Islet of Langerhans (tissue), 1 donor: ENCODE data around the gene SEMA3F.
"Not testable (repeated sequence)": the region's sequence is repeated elsewhere in the genome, so short reads cannot be mapped to it uniquely, and the experiment has no call there.

Experiments used
- FAIRE-seq: peaks from one replicate; lab custom pipeline; 2011; peaks lifted over from hg19 to GRCh38; lab: Jason Lieb, UNC

SEMA3F gene

DNA sequence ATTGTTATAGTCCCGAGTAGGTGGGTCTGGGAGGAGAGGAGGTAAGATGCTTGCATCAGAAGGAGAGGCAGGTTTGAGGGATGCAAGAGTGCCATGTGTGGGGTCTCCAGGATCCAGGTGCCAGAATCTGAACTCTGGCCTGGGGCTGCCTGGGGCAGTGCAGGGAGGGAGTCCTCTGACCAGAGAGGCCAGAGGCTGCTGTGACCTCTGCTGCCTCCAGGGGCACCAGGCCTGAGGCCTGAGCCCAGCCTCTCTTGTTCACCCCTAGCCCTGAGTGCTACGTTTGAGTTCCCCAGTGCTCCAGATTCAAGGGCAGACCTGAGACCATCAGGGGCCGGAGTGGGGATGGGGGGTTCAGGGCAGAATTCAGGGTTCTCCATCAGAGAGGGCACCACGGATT, 57.4 kb downstream of the SEMA3F start:
- no peak for FAIRE-seq

DNA sequence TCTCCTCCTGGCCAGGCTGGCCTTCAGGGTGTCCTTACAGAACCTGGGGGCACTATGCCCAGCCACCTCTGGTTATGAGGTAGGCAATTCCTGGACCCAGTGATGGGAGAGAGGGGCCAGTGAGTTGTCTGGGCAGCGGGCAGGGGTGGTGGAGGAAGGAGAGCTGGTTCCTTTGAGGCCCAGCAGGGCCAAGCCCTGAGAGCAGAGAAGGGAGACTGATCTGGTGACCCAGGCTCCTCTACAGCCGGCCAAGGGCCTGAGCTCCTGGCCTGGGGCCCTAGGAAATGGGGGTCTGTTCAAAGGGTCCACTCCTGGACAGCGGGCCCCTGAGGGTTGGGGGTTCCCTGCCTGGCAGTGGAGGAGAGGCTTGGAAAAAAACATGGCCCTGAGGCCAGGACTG, 57.8 kb downstream of the SEMA3F start:
- FAIRE-seq: no peak

DNA sequence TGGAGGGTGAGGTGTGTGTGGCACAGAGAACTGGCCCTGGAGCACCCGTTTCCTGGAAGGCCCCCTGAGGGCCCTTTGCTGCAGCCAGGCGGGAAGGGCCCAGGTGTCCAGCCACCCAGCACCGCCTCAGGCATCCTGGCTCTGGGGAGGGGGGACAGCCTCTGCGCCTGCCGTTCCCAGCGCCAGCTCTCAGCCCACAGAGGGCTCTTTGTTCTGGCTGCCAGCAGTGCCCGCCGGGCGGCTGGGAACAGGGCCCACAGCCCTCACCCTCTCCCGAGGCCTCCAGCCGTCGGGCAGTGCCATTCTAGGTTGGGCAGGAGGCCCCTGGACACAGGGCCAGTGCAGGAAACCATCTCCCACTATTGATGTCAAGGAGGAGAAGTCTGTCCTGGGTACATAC, 58.2 kb downstream of the SEMA3F start:
- FAIRE-seq: no peak

DNA sequence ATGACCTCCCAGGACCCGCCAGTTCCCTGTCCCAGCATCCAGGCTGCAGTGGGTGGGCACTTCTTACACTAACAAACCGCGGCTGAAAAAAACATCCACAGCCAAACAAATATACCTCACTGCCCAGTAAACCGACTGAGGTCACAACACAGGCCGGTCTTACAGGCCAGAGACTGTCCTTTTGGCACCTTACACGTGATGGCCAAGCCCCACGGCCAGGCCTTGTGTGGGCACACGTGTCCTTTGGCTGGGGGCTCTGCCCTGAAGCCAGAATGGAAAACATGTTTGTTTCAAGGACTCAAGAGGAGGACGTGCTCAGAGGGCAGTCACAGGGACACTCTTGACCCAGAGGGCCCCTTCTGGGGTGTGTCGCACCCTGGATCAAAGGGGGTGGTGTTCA, 59.7 kb downstream of the SEMA3F start:
- no peak for FAIRE-seq

DNA sequence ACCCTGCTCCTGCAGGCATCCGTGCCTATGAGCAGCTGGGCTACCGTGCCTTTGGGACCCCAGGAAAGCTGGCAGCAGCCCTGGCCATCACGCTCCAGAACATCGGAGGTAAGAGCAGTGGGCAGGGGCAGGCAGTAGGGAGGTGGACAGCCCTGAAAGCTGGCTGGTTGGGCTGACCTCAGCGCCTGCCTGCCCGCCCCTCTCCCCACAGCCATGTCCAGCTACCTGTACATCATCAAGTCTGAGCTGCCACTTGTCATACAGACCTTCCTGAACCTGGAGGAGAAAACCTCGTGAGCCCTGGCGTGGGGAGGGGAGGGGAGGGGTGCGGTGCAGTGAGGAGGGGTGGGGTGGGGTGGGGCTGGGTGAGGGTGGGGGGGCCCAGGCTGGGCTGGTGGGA, 60.4 kb downstream of the SEMA3F start:
- FAIRE-seq: no peak

DNA sequence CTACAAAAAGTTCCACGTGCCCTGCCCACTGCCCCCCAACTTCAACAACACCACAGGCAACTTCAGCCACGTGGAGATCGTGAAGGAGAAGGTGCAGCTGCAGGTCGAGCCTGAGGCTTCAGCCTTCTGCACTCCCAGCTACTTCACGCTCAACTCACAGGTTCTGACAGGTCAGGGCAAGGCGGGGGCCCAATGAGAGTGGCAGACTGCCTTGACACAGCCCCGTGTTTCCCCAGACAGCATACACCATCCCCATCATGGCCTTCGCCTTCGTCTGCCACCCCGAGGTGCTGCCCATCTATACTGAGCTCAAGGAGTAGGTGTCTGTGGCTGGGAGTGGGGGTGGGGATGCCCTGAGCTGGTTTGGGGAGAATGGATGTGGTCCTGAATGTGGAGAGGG, 62.6 kb downstream of the SEMA3F start:
- no peak for FAIRE-seq

DNA sequence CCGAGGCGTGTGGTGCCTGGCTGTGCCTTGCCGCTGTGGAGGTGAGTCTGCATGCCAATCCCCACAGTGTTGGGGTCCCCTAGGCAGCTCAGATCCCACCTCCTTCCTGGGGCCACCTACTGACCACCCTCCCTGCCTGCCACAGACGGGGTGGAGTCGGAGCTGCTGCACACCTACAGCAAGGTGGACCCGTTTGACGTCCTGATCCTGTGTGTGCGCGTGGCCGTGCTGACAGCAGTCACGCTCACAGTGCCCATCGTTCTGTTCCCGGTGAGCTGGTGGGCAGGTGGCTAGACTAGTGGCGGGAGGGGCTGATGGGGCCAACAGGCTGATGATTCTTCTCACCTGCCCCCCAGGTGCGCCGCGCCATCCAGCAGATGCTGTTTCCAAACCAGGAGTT, 63.3 kb downstream of the SEMA3F start:
- FAIRE-seq: no peak

DNA sequence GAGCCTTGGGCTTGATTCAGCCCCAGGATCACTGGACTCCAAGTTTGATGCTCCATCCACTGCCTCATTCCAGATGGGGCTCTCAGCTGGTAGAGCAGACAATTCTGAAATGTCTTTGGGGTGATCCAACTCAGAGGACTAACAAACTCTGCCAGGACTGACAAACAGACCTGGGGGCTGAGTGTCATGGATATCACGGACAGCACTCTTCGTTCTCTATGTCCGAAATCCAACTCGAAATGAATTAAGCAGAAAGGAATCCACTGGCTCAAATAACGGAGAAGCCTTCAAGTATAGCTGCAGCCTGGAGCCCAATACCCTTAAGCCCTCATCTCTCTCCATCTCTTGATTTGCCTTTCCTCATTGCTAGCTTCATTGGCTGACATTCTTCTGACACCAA, 64.2 kb downstream of the SEMA3F start:
- FAIRE-seq: no peak

DNA sequence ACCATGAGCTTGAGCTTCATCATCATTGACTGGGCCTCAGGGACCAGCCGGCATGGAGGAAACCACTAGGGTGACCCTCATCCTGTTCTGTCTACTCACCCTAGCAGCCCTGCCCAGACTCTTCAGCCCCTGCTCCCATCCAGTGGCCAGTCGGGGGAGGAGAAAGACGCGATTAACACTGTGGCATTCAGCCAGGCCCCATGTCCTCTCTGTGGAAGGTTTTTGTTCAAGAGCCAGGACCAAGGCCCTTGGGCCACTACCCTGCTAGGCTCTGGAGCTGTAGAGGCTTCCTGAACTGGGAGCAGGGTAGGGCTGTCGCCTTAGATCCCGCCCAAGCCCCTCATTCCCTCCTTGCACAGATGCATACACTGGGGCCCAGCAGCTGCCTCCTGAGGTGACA, 65.0 kb downstream of the SEMA3F start:
- FAIRE-seq: no peak

DNA sequence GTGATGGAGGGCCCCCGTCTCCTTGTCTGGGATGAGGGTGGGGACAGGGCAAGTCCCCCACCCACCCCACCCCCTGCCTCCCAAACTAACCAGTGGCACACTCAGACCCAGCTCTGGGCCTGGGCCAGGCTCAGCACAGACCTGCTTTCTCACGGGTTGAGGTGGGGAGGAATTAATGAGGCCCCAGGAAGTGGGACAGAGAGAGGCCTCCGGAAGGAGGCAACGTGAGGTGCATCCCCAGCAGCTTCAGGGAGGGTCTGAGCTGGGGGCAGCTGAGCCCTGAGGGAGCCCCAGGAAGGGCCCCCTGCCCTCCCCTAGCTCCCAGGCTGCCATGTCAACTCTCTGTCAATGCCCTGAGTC, 65.9 kb downstream of the SEMA3F start:
- no peak for FAIRE-seq

DNA sequence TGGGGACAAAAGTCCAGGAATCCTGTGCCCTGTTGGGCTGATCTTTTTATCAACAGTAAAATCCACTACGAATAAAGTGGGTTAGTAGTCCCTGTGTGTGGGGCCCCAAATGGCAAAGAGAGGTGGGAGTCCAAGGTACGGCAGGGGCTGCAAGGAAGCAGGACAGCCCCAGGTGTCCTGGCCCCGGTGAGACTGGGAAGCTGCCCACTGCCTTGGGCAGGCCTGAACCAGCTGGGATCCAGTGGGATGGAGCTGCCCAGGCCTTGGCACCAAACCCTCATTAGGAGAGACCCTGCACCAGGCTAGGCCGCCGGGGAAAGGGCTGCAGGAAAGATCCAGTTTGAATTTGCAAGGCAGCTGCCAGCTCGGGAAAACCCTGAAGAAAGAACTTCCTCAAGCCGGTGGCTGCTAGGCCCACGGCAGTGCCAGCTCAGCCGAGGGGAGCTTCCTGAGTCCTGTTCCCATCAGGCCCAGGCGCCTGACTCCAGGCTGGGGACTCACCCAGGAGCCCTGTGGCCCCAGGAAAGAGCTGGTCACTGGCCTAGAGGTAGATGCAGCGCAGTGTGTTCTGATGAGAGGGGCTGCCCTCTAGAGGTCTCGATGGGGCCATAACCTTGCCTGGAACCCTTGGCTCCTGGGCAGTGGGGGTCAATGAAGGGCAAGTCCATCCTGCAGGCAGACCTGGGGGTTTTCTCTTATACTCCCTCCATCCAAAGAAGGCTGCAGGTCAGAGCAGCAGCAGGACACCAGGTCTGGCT, 66.5 kb downstream of the SEMA3F start:
- FAIRE-seq: no peak

DNA sequence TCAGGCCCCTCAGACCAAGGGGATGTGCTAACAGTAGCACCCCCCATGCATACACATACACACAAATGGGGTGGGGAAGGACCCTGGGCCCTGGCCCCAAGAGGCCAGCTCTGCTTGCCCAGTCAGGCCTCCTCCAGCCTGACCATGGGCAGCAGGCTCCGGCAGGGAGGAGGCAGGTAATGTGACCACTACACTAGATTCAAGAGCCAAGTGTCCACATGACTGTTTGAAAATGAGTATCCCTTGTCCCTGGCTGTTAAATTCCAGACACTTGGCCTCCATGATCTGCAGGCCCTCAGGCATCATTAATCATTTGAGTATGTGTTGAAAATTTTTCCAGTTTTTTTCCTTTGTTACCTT, 67.0 kb downstream of the SEMA3F start:
- no peak for FAIRE-seq

DNA sequence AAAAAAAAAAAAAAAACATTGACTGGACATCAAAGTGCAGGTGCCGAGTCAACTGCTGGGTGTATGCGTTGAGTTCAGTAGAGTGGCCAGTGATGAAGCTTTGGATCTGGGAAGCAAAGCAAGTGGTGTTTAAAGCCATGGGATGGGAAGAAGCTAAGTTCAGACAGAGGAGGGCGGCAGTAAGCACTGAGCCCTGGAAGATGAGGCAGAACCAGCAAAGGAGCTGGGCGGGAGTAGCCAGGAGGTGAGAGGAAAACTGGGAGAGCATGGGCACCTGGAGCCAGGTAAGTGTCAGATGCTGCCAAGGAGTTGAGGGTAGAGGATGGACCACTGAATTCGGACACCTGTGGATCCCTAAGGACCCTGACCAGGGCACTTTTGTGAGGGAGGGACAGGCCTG, 69.5 kb downstream of the SEMA3F start:
- no peak for FAIRE-seq

DNA sequence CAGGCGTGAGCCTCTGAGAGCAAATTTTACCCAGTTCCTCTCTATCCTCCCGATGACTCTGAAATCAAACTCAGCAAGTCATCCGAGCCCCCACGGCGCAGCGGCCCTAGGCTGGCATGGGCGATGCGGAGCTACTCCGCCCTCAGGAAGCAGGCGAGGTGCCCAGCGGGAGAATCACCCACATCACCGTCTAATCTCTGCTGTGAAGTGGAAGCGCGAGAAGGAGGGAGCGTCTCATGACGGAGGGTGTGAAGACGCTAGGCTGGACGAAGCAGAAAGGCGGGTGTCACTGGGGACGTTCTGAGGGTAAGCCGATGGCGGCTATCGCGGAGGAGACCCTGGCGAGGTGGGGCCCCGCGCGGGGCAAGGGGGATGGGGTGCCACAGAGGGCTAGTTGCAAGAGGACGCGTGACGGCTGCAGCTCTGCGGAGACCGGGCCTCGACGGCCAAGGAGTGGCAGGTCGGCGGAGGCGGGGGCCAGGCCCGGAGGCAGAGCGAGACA, 71.8 kb downstream of the SEMA3F start:
- FAIRE-seq: no peak

DNA sequence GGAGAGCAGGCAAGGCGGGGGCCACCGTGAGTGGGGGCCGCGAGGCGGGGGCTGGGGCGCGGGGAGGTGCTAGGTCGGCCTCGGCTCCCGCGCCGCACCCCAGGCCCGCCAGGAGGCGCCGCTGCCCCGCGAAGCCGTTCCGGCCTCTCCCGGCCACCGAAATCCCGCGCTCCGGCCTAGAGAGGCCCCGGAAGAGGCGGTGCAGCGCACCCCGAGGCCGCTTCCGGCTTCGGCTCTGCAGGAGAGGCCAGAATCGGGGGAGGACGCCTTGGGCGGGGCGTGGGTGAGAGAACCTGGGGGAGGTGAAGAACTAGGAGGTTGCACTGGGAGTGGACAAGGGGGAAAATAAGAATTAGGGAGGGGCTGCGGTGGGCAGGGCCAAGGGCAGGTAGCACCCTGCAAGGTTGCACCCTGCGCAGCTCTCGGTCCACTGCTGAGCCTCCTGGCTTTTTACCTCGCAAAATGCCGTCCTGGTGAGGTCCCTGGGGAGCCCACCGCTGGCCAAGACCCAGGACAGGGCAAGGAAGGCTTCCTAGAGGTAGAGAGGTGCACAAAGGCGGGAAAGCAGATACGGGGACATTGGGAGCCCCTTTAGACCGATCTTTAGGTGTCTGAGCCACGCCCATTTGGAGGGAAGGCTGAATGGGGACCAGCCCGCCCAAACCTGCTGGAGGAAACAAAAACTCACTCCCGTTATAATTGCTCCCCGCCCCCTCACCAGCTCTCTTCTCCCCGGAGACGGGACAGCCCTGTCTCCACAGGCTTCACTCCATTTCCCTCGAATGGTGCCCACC, 72.5 kb downstream of the SEMA3F start:
- no peak for FAIRE-seq

DNA sequence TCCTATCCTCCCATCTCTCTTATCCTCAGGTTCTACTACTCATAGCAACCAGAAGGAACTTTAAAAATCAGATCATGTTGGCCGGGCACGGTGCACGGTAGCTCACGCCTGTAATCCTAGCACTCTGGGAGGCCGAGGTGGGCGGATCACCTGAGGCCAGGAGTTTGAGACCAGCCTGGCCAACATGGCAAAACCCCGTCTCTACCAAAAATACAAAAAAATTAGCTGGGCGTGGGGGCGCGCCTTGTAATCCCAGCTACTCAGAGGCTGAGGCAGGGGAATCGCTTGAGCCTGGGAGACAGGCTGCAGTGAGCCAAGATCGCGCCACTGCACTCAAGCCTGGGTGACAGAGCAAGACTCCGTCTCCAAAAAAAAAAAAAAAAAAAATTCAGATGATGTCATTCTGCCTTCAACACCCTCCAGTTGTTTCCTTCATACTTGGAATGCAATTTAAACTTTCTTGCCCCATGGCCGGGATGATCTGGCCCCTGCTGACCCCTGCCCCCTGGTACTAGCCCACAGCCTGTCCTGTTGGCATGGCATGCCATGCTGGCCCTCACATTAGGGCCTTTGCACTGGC, 73.2 kb downstream of the SEMA3F start:
- FAIRE-seq: not testable (repeated sequence)

DNA sequence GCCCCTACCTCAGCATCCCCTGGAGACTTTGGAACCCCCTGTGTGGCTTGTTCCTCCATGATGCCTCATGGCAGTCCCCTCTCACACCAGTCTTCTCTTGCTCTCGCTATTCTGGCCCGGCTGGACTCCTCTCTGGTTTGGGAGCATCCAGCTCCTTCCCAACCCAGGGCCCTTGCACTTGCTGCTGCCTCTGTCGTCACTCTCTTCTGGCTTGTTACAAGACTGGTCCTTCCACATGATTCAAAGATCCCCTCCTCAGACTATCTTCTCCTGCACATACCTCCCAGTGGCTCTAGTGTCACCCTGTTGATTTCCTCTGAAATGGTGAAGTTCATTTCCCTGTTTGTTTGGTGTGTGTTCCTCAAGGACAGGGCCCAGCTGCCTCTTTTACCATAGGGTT, 74.4 kb downstream of the SEMA3F start:
- FAIRE-seq: no peak

DNA sequence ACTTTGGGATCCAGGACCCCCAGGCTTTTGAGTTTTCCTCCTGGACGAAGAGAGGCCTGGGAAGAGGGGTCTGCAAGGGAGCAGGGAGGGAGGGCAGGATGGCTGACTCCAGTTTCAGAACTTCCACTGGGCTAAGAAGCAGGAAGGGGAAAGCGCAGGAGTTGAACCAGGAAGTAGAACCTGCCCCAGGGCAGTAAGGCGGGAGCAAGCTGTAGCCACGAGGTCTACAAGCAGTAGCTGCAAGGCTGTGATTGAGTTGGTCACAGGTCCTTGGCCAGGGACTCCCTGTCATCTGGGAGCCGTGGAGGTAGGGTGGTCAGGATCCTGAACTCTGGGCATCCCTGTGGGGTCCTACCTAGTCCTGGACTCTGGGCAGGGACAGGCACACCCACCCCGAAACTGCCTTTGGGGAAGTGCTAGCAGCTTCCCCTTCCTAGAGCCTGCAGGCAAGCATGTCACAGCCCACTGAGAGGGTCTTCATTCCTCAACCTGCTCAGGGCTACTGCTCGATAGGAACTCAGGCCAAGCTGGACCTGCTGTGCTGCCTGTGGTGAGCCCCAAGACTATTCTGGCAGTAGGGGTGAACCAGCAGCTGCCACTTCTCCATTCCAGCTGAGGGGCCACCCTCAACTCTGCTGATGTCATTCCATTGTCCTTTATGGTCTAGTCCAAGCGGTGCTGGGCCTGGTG, 75.1 kb downstream of the SEMA3F start:
- FAIRE-seq: no peak

DNA sequence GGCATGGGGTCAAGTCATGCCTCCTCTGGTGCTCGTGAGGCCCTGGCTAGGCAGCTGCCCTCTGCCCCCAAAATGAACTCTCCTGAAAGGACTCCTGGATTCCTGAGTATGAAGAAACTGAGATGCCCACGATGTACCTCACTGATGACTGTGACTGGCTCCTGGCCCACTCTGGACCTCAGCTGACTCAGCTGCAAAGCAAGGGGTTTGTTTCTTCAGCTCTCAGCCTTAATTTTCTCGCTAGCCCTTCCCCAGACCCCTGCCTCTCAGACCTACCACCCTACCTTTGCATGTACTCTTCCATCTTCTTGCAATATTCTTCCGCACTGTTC, 75.6 kb downstream of the SEMA3F start:
- no peak for FAIRE-seq

DNA sequence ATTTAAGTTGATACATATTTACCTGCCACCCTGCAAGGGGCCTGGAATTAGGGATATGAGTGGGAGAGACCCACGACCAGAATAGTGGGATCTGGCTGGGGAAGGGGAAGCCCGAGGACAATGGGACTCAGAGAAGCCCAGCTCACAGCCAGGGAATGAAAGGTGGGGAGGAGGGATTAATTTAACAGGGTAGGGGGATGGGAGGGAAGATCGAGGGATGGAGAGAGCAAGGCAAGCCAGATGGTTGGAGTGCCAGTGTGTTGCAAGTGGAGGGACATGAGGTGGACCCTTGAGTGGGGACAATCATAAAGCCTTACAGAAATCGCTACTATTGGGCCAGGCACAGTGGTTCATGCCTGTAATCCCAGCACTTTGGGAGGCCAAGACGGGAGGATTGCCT, 76.5 kb downstream of the SEMA3F start:
- no peak for FAIRE-seq

DNA sequence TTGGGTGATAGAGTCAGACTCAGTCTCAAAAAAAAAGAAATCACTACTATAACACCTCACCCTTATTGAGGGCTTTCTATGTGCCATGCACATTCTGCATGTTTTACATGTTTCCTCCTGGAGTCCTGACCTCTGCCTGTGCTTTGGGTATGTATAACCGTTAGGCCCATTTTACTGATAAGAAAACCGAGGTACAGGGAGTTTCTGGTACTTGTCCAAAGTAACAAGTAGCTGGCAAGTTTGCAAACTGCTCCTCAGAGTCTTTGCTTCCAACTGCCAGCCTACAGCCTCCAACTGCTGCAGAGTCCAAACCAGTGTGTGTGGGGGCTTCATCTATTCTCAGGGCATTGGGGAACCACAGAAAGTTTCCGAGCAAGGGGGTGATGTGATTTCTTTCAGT, 77.2 kb downstream of the SEMA3F start:
- FAIRE-seq: no peak

DNA sequence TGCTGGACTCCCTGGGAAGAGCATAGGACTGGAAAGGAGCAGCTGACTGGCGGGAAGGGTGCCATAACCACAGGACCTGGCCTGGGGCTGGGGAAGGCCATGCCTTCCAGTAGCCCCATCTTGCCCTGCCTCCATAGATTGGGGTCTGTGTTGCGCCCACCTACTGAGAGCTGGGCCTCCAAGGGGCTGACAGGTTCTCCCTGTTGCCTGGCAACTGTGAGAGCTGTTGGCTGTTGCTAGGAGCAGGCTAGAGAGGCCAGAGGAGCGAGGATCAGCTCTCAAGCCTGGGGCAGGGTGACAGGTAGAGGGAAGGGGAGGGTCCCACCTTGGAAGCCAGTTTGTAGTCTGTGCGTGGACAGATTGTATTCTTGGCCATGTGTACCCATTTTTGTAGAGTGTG, 78.1 kb downstream of the SEMA3F start:
- no peak for FAIRE-seq
